CD14-positive monocyte (primary cell): ENCODE data around the gene HK2. TPM values are rescaled to one million over a fixed set of nuclear protein-coding genes. Genes with fewer than 3 reads are reported as not detected.

Source experiments
- DNase-seq, 3 donors: peaks; one replicate each; pipeline ENCODE4 v3.0.0-alpha.2; 2011 to 2022
- H2AFZ ChIP-seq: 2 replicates; pipeline ENCODE4 v1.6.0; 2012; ENCODE audit warnings: mild to moderate bottlenecking, low read depth, low read length, inconsistent platforms; ENCODE audit not compliant: insufficient read depth, poor library complexity, severe bottlenecking
- H3K27ac ChIP-seq, 2 donors: 1 replicate in 1 of 2; 2 replicates in 1 of 2; pipeline ENCODE4 v1.5.1; 2012 to 2013; ENCODE audit warnings: low read length in 2 of 2, control low read depth in 1 of 2, inconsistent platforms in 1 of 2, low read depth in 1 of 2, mild to moderate bottlenecking in 1 of 2
- H3K27me3 ChIP-seq, 2 donors: one replicate each; pipeline versions ENCODE4 v1.6.0 to v1.6.1; 2011 to 2013; ENCODE audit warnings: low read length in 2 of 2; ENCODE audit not compliant: control insufficient read depth in 2 of 2, insufficient read depth in 2 of 2
- H3K36me3 ChIP-seq, 2 donors: replicated peaks in 1 of 2; 1 replicate in 1 of 2; 2 replicates in 1 of 2; pipeline versions ENCODE4 v1.5.1 to v1.6.1; 2012 to 2013; ENCODE audit warnings: low read length in 2 of 2, control low read depth in 1 of 2, inconsistent platforms in 1 of 2, mild to moderate bottlenecking in 1 of 2; ENCODE audit not compliant: insufficient read depth in 2 of 2, control insufficient read depth in 1 of 2
- H3K4me1 ChIP-seq, 2 donors: 1 replicate in 1 of 2; 2 replicates in 1 of 2; pipeline versions ENCODE4 v1.5.1 to v1.6.1; 2012 to 2013; ENCODE audit warnings: low read length in 2 of 2, control low read depth in 1 of 2, inconsistent platforms in 1 of 2, mild to moderate bottlenecking in 1 of 2, moderate library complexity in 1 of 2; ENCODE audit not compliant: insufficient read depth in 2 of 2, control insufficient read depth in 1 of 2
- H3K4me2 ChIP-seq: replicated peaks from 2 replicates; pipeline ENCODE3; 2012; ENCODE audit warnings: low read length, moderate library complexity, mild to moderate bottlenecking; ENCODE audit not compliant: poor library complexity, severe bottlenecking; ENCODE audit errors: extremely low read depth
- H3K4me3 ChIP-seq, 3 experiments: fragments of 200-600 bp in 1 of 3; sonication (generic) in 1 of 3; replicated peaks in 1 of 3; 1 replicate in 2 of 3; 2 replicates in 1 of 3; pipeline ENCODE4 v1.5.1; 2011 to 2013; ENCODE audit warnings: low read length in 3 of 3, mild to moderate bottlenecking in 3 of 3, control low read depth in 2 of 3, low read depth in 2 of 3, inconsistent platforms in 1 of 3, moderate library complexity in 1 of 3
- H3K79me2 ChIP-seq: 2 replicates; pipeline ENCODE4 v1.6.0; 2012; ENCODE audit warnings: mild to moderate bottlenecking, control low read depth, inconsistent platforms, low read length, moderate library complexity; ENCODE audit not compliant: insufficient read depth
- H3K9ac ChIP-seq: 2 replicates; pipeline ENCODE4 v1.6.0; 2017; ENCODE audit warnings: low read length, mild to moderate bottlenecking; ENCODE audit not compliant: insufficient read depth, poor library complexity, severe bottlenecking
- H3K9me3 ChIP-seq, 2 donors: replicated peaks in 1 of 2; 1 replicate in 1 of 2; 2 replicates in 1 of 2; pipeline versions ENCODE4 v1.5.1 to v1.6.1; 2012 to 2013; ENCODE audit warnings: low read length in 2 of 2, control low read depth in 1 of 2; ENCODE audit not compliant: control insufficient read depth in 1 of 2, insufficient read depth in 1 of 2
- H4K20me1 ChIP-seq: 2 replicates; pipeline ENCODE4 v1.6.0; 2012; ENCODE audit warnings: mild to moderate bottlenecking, low read length, control low read depth, moderate library complexity; ENCODE audit not compliant: insufficient read depth
- H3K27ac Mint-ChIP-seq, 7 donors: one replicate each; pipeline ENCODE4 v1.8.0; 2020; ENCODE audit warnings: mild to moderate bottlenecking in 7 of 7, mixed read lengths in 7 of 7, moderate library complexity in 6 of 7, inconsistent platforms in 2 of 7
- H3K27me3 Mint-ChIP-seq, 3 donors: one replicate each; pipeline ENCODE4 v1.8.0; 2021 to 2022; ENCODE audit warnings: low read depth in 3 of 3, mild to moderate bottlenecking in 3 of 3, mixed read lengths in 3 of 3, moderate library complexity in 3 of 3, inconsistent platforms in 1 of 3
- H3K36me3 Mint-ChIP-seq, 2 donors: one replicate each; pipeline ENCODE4 v1.8.0; 2020; ENCODE audit warnings: mixed read lengths in 2 of 2, inconsistent platforms in 1 of 2, mild to moderate bottlenecking in 1 of 2
- H3K4me1 Mint-ChIP-seq: one replicate; pipeline ENCODE4 v1.8.0; 2020; ENCODE audit warnings: mild to moderate bottlenecking, mixed read lengths
- H3K4me3 Mint-ChIP-seq, 2 donors: one replicate each; pipeline ENCODE4 v1.8.0; 2020; ENCODE audit warnings: mild to moderate bottlenecking in 2 of 2, mixed read lengths in 2 of 2, moderate library complexity in 1 of 2
- H3K9me3 Mint-ChIP-seq, 7 donors: one replicate each; pipeline ENCODE4 v1.8.0; 2020 to 2022; ENCODE audit warnings: mixed read lengths in 7 of 7, mild to moderate bottlenecking in 6 of 7, moderate library complexity in 6 of 7, inconsistent platforms in 2 of 7
- CTCF ChIP-seq: fragments of 200-600 bp; IDR thresholded peaks from one replicate; pipeline ENCODE4 v1.8.0; 2022; ENCODE audit warnings: antibody characterized with exemption, mild to moderate bottlenecking
- WGBS: methylation state at CpG from one replicate; pipeline ENCODE4 v1.1.5; 2013; ENCODE audit warnings: missing lambda C conversion rate; ENCODE audit not compliant: insufficient coverage; 5-methylcytosine and 5-hydroxymethylcytosine counted together
- intact Hi-C, 2 donors: fragments of 100-400 bp; cut with micrococcal nuclease; formaldehyde crosslinking; loops; one replicate each; pipeline versions ENCODE4 v1.15.0 to v1.15.1; 2023
- polyA plus RNA-seq, 3 donors: library from polyadenylated mRNA; depleted of rRNA in 1 of 3; unstranded in 2 of 3; stranded (reverse) in 1 of 3; fragments of 300-500 nt in 2 of 3; fragments of >200 nt in 1 of 3; fragmentation: Illumina TruSeq in 2 of 3; gene quantifications; 1 replicate in 2 of 3; 2 replicates in 1 of 3; pipeline ENCODE4 v1.2.3, GENCODE V29; 2012 to 2021

HK2 gene
- polyA plus RNA-seq, 3 donors, result 20.3 to 46.7 (median 29.8) TPM

- Histone ChIP-seq H3K27ac (no peak overlapping the region), H3K4me3 (no peak overlapping the region), H3K4me2 (no peak overlapping the region), H3K9ac (no peak overlapping the region), H2AFZ (no peak overlapping the region), H3K4me1 (no peaks in the 10 kb centered on the region), H3K9me3 (peaks cover 0 to 4% of the 10 kb centered on the region in 2 donors), H3K36me3 (peaks cover 80 to 95% of the 10 kb centered on the region in 2 donors), H4K20me1 (peaks cover 49% of the 10 kb centered on the region), H3K27me3 (no peaks in the 10 kb centered on the region), H3K79me2 (no peaks in the 10 kb centered on the region)
- DNase-seq, result no peak
- peaks cover 90 to 98% of the 10 kb centered on the region in 2 donors for H3K36me3 Mint-ChIP-seq
- H3K27ac Mint-ChIP-seq, result no peak overlapping the region
- 97% methylated on average over 4 of the region's 5 CpGs for WGBS
- intact Hi-C loops, result no loop called here
- H3K4me3 Mint-ChIP-seq, result no peak overlapping the region
- peaks cover 0 to 11% (median 6%) of the 10 kb centered on the region in 7 donors for H3K9me3 Mint-ChIP-seq
- H3K27me3 Mint-ChIP-seq, result peaks cover 0 to 3% (median 0%) of the 10 kb centered on the region in 3 donors
- H3K4me1 Mint-ChIP-seq, result peaks cover 14% of the 10 kb centered on the region
- TF ChIP-seq CTCF, result no peak
Observed at GRCh38 chr2:74892609-74893008, 58.7 kb downstream of the HK2 start.

- H3K9me3 ChIP-seq, result peaks cover 0 to 4% of the 10 kb centered on the region in 2 donors
- TF ChIP-seq CTCF, result no peak
- H3K4me2 ChIP-seq, result no peak overlapping the region
- 90% methylated on average over 2 of the region's 5 CpGs for WGBS
- peaks cover 0 to 3% (median 0%) of the 10 kb centered on the region in 3 donors for H3K27me3 Mint-ChIP-seq
- peaks cover 14% of the 10 kb centered on the region for H3K4me1 Mint-ChIP-seq
- H3K27ac Mint-ChIP-seq, result peak overlapping the region in 2 of 7 donors; percentile 3 to 60
- H3K27me3 ChIP-seq, result no peaks in the 10 kb centered on the region
- no peak overlapping the region for H3K4me3 ChIP-seq
- H2AFZ ChIP-seq, result no peak overlapping the region
- peaks cover 87 to 93% of the 10 kb centered on the region in 2 donors for H3K36me3 Mint-ChIP-seq
- H3K9ac ChIP-seq, result no peak overlapping the region
- intact Hi-C loops, result no loop called here
- H3K4me3 Mint-ChIP-seq, result no peak overlapping the region
- no peaks in the 10 kb centered on the region for H3K4me1 ChIP-seq
- no peaks in the 10 kb centered on the region for H3K79me2 ChIP-seq
- DNase-seq, result no peak
- peaks cover 49% of the 10 kb centered on the region for H4K20me1 ChIP-seq
- H3K9me3 Mint-ChIP-seq, result peaks cover 0 to 11% (median 7%) of the 10 kb centered on the region in 7 donors
- H3K27ac ChIP-seq, result no peak overlapping the region
- H3K36me3 ChIP-seq, result peaks cover 73 to 88% of the 10 kb centered on the region in 2 donors
Observed at GRCh38 chr2:74893332-74893731, 59.4 kb downstream of the HK2 start.
